ENCODE results near the gene CMIP. TPM values are rescaled to one million over a fixed set of nuclear protein-coding genes. Genes with fewer than 3 reads are reported as not detected.

The CMIP gene
- total RNA-seq, 4 donors from 2014 or later: 63.9 to 89.9 (median 70.0) TPM

DNA sequence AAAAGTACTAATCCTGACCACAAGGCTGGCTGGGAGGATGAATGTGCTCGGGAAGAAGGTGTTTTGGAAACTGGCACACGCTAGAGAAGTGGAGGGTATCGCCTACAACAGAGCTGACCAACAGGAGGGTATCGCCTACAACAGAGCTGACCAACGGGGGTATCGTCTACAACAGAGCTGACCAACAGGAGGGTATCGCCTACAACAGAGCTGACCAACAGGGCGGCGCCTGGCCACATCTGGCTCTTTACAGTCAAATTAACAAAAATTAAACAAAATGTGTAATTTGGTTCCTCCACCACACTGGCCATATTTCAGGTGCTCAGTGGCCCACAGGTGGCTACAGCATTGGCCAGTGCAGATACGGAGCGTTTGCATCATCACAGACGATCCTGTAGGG lies 153.5 kb downstream of the CMIP start:
- DNase-seq (ENCODE audit: low spot score in 2 of 2): no peak
- 96% methylated on average over 12 of the region's 12 CpGs for WGBS
- Histone ChIP-seq H3K27me3 (no peaks in the 10 kb centered on the region), H3K27ac (no peak overlapping the region), H3K9me3 (no peaks in the 10 kb centered on the region), H3K36me3 (no peaks in the 10 kb centered on the region), H3K4me1 (peaks cover 48% of the 10 kb centered on the region), H3K4me3 (no peak overlapping the region)
- TF ChIP-seq, protein P1, sequence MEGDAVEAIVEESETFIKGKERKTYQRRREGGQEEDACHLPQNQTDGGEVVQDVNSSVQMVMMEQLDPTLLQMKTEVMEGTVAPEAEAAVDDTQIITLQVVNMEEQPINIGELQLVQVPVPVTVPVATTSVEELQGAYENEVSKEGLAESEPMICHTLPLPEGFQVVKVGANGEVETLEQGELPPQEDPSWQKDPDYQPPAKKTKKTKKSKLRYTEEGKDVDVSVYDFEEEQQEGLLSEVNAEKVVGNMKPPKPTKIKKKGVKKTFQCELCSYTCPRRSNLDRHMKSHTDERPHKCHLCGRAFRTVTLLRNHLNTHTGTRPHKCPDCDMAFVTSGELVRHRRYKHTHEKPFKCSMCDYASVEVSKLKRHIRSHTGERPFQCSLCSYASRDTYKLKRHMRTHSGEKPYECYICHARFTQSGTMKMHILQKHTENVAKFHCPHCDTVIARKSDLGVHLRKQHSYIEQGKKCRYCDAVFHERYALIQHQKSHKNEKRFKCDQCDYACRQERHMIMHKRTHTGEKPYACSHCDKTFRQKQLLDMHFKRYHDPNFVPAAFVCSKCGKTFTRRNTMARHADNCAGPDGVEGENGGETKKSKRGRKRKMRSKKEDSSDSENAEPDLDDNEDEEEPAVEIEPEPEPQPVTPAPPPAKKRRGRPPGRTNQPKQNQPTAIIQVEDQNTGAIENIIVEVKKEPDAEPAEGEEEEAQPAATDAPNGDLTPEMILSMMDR (IDR thresholded peaks at IDR 0.05): no peak
- no peak for TF ChIP-seq POLR2A (IDR thresholded peaks at IDR 0.05)
- TF ChIP-seq POLR2AphosphoS5 (IDR thresholded peaks at IDR 0.05): no peak
- no peak for TF ChIP-seq EP300 (IDR thresholded peaks at IDR 0.05)

DNA sequence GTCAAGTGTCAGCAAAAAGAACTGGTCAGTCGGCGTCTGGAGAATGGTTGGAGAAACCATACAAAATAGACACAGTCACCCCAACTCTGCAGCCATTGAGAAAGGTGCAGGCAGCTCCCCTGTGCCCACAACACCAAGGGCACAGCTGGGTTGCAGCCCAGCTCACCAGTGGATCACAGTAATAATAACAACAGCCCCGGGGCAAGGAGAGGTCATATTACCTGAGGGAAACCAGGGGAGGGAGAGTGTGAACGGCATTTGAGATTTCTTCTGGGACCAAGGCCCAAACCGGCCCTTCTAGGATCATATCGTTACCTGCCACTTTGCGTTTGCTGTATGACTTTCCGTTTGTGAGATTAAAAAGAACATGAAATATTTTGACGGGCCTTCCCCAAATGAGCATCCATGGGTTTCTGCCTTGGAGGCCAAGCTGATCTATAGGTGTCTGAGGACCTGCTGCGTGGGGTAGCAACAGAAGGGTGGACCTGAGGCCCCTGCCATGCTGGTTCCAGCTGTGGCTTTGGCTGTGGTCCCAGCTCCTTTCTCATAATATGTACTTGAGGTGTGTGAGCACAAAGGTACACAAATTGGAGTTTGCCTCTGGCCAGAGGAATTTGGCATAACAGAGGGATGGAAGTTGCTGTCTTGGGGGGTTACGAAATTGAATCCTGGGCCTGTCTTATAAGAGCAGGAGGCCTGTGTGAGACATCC lies 154.6 kb downstream of the CMIP start:
- TF ChIP-seq EP300 (IDR thresholded peaks at IDR 0.05): no peak
- TF ChIP-seq, protein P1 (IDR thresholded peaks at IDR 0.05): no peak
- TF ChIP-seq POLR2A (IDR thresholded peaks at IDR 0.05): no peak
- TF ChIP-seq POLR2AphosphoS5 (IDR thresholded peaks at IDR 0.05): no peak
- Histone ChIP-seq H3K9me3 (no peaks in the 10 kb centered on the region), H3K36me3 (no peaks in the 10 kb centered on the region), H3K27me3 (no peaks in the 10 kb centered on the region), H3K4me3 (no peak overlapping the region), H3K4me1 (peaks cover 41% of the 10 kb centered on the region), H3K27ac (no peak overlapping the region)
- whole genome bisulfite sequencing: 66% methylated on average over 11 of the region's 11 CpGs
- no peak for DNase-seq (ENCODE audit: low spot score in 2 of 2)

DNA sequence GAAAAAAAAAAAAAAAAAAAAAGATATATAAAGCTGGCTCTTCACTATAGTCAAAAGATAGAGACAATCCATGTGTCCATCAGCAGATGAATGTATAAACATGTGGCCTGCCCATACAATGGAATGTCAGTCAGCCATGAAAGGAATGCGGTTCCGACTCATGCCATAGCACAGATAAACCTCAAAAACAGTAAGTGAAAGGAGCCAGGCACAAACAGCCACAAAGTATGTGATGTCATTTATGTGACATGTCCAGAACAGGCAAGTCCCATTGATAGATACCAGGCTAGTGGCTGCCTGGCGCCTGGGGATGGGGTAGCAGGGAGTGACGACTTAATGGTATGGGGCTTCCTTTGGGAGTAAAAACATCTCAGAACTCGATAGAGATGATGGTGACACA lies 155.7 kb downstream of the CMIP start:
- H3K27me3 ChIP-seq: no peaks in the 10 kb centered on the region
- no peaks in the 10 kb centered on the region for H3K9me3 ChIP-seq
- no peak for DNase-seq (ENCODE audit: low spot score in 2 of 2)
- WGBS: 66% methylated on average over 5 of the region's 5 CpGs
- no peak overlapping the region for H3K4me3 ChIP-seq
- H3K36me3 ChIP-seq: no peaks in the 10 kb centered on the region
- H3K27ac ChIP-seq: peak overlapping the region; percentile 70
- TF ChIP-seq, protein P1 (IDR thresholded peaks at IDR 0.05): no peak
- TF ChIP-seq EP300 (IDR thresholded peaks at IDR 0.05): no peak
- TF ChIP-seq POLR2AphosphoS5 (IDR thresholded peaks at IDR 0.05): no peak
- no peak for TF ChIP-seq POLR2A (IDR thresholded peaks at IDR 0.05)
- peaks cover 46% of the 10 kb centered on the region for H3K4me1 ChIP-seq

DNA sequence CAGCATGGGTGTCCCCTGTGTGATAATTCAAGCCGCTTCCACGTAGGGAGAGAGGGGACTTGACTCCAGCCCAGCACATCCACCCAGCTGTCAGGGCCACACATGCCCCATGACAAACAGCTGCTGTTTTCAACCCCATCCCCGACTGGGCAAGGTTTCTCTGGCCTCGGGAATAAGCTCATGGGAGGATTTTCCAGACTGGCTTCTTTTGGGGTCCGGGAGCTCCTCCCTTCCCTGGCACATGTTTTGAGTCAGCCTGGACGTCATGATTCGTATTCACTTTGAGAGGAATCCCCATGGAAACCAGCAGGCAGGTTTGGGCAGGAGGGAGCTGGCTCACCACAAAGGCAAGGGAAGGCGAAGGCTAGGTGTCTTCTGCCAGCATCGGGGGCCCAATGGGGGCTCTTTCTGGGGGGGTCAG lies 156.4 kb downstream of the CMIP start:
- H3K9me3 ChIP-seq: no peaks in the 10 kb centered on the region
- WGBS: 37% methylated on average over 3 of the region's 9 CpGs
- no peak overlapping the region for H3K4me3 ChIP-seq
- no peaks in the 10 kb centered on the region for H3K27me3 ChIP-seq
- H3K27ac ChIP-seq: peak overlapping the region; percentile 70
- no peaks in the 10 kb centered on the region for H3K36me3 ChIP-seq
- peaks cover 49% of the 10 kb centered on the region for H3K4me1 ChIP-seq
- no peak for DNase-seq (ENCODE audit: low spot score in 2 of 2)
- TF ChIP-seq, protein P1 (IDR thresholded peaks at IDR 0.05): no peak
- TF ChIP-seq POLR2AphosphoS5 (IDR thresholded peaks at IDR 0.05): no peak
- TF ChIP-seq POLR2A (IDR thresholded peaks at IDR 0.05): no peak
- TF ChIP-seq EP300 (IDR thresholded peaks at IDR 0.05): no peak

DNA sequence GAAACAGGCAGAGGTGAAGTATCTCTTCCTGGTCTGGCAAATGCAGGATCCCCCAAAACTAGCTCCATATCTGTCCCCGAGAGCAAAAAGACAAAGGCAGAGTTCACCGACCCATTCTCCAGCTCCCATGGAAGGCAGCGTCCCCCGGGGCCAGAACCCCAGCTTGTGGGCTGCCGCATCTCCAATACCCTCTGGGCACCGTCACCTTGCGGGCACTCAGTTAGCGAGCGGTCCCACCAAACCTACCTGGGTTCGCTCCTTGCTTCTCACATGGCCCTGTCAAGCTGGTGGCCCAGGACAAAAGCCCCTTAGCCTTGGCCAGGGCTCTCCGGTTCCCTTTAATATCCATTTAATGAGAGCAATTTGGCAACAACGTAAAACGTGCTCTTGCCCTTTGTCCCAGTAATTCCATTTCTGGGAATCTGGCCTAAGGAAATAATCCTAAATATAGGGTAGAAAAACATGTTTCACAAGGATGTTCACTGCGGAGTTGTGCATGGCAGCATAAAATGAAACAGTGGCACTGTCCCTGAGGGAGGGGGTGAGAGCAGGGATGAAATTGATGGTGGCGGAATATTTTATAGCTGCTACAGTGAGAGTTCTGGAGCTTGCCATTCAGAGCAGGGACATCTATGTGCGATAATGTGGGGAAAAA lies 157.1 kb downstream of the CMIP start:
- WGBS: 38% methylated on average over 6 of the region's 16 CpGs
- Histone ChIP-seq H3K4me3 (no peak overlapping the region), H3K27ac (peak overlapping the region; percentile 70), H3K27me3 (no peaks in the 10 kb centered on the region), H3K4me1 (peaks cover 49% of the 10 kb centered on the region), H3K9me3 (no peaks in the 10 kb centered on the region), H3K36me3 (no peaks in the 10 kb centered on the region)
- TF ChIP-seq POLR2A (IDR thresholded peaks at IDR 0.05): no peak
- peak in 2 of 3 donors; percentile 11 to 27 for TF ChIP-seq POLR2AphosphoS5 (IDR thresholded peaks at IDR 0.05)
- TF ChIP-seq, protein P1 (IDR thresholded peaks at IDR 0.05): no peak
- no peak for DNase-seq (ENCODE audit: low spot score in 2 of 2)
